Forelimb muscle (tissue), 1 donor: ENCODE data around the gene STK38L. TPM values are rescaled to one million over a fixed set of nuclear protein-coding genes. Genes with fewer than 3 reads are reported as not detected.

ENCODE experiments used
- DNase-seq: peaks from one replicate; pipeline ENCODE4 v3.0.0-alpha.2; 2013; ENCODE audit warnings: low read depth
- polyA plus RNA-seq: library from polyadenylated mRNA; unstranded; fragments of 120-200 nt; gene quantifications from one replicate; pipeline ENCODE4 v1.2.1, GENCODE V29; 2013; ENCODE audit not compliant: insufficient read length

Gene STK38L
- polyA plus RNA-seq, 1 donor = 26.9 TPM

DNA sequence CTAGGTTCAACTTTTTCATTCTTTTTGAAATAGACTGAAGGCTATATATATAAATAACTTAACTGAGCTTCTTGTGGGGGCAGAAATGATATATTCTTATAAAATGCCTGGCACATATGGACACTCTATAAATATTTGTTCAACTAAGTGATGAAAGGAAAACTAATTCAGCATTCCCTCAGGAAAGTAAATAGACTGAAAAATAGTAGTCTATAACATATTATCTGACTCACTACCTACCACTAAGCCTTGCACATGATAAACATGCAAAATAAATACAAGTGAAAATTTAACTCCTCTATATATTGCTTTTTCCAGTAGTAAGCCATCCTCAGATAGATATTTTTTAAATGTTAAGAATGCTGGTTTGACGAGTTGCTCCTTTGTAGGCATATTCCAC is 72.9 kb downstream of the STK38L start:
- DNase-seq = no peak

DNA sequence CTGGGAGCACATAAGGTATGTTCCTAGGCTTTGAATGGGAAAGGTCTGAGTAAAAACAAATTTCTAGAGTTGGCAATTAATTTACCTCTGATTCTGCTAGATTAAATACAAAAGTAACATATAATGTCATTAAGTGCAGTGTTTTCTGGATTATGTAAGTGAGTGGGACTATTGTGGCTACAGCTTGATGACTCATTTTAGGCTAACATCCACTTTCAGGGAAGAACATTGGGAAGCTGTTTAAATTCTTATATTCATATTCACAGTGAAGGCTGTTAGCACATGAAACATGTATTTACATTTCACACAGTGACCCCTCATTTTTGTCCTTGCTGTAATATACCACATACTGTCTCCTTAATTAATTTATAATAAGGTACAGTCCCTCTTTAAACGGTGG is 75.3 kb downstream of the STK38L start:
- DNase-seq = no peak

DNA sequence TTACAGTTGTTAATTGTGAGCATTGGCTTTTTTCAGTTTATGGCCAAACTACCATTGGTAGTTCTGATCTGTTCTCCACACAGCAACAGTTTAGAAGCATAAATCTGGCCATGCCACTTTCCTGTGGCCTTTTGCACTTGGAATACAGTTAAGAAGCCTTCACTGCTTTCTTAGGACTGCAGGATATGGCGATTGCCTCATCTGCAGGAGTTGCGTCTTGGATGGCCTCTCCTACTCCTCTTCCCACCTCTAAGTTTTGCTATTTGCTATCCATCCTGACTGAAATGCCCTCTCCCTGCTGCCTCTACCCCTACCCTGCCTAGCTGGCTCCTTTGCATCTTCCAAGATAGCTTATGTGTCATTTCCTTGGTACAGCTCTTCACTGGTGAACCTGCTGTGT is 75.8 kb downstream of the STK38L start:
- no peak for DNase-seq

DNA sequence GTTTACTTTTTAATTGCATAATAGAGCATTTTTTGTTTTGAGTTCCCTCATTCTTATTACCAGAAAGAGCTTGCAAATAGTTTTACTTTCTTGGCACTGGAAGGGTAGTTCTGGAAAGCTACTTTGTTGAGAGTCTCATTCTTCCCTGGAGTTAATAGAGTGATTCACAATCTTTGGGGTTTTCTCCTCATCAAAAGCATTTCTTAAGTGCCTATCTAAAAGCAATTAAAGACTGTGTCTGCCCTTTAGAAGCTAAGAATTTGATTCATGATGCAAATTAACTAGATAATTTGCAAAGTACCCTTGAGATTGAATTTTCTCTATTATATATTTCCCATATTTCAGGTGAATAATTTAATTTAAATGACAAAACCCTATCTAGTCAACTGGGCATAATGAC is 80.4 kb downstream of the STK38L start:
- no peak for DNase-seq

DNA sequence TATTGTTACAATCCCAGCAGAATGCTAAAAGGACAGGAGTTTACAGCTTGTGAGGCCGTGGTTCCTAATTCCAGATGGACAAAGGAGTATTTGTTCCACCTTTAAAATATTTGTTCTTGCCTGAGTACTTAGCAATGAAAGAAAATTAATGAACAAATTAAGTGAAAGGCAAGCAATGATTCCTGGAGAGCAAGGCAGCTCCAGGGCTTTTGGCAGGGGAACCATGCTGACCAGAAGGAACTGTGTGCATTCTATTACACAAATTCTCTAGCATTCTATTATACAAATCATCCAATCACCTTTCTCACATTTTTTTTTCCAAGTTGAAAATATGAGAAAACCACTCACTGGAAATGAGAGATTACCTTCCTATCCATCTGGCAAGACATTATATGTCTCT is 86.8 kb downstream of the STK38L start:
- no peak for DNase-seq

DNA sequence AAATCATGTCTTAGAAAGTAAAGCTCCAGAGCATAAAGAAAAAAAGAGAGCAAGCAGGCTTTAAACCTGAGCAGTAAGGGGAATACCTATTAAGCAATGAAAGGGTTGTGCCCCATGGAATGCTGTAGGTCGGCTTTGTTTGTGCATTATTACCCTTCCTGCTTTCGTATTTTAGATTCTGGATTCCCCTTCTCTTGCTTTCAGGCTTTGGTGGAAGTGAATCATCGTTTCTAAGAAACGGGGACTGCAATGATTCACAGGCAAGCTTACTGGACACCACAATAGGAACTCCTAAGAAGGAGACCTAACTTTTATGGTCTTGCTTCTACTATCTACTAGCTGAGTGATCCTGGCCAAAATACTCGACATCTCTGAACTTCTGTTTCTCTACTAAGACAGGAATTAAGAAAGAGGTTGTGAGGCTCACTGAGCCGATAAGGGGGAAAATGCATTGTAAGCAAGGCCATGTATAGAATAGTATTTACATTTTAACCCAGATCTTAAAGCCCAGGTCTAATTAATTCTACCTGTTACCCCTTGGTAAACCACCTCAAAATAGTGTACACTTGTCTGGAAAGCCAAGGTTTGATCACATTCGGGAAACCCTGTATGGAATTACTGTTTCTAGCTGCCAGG is 87.3 kb downstream of the STK38L start:
- no peak for DNase-seq

DNA sequence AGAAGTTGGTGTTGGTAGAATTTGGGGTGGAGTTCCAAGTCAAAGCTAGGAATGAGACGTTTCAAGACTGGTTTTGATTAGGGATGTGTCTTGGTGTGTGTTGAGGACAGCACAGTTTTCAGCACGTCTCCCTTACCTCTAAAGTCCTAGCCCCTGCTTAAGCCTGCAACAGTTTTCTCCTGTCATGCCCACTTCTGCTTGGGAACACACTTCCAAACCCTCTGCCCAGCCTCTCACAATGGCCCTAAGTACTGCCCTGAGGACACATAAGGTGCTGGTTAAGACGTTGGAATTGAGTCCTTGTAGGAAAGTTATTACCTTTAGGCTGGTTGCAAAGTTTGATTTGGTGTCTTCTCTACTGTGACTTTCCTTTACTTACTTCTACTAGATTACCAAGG is 87.8 kb downstream of the STK38L start:
- no peak for DNase-seq

DNA sequence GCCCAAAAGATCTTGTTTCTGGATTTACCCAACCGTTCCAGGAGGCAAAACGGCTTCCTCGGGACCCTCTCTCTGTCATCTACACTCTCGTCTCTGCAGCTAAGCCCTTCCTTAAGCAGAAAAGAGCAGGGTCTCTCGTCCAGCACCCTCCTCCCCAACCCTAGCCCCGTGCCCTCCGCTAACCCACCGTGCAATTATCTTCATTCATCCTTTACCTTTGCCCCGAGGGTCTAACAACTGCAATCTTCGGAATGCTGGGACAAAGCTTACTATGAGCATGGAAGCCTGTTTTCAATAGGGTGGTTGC is 88.3 kb downstream of the STK38L start:
- DNase-seq = no peak

DNA sequence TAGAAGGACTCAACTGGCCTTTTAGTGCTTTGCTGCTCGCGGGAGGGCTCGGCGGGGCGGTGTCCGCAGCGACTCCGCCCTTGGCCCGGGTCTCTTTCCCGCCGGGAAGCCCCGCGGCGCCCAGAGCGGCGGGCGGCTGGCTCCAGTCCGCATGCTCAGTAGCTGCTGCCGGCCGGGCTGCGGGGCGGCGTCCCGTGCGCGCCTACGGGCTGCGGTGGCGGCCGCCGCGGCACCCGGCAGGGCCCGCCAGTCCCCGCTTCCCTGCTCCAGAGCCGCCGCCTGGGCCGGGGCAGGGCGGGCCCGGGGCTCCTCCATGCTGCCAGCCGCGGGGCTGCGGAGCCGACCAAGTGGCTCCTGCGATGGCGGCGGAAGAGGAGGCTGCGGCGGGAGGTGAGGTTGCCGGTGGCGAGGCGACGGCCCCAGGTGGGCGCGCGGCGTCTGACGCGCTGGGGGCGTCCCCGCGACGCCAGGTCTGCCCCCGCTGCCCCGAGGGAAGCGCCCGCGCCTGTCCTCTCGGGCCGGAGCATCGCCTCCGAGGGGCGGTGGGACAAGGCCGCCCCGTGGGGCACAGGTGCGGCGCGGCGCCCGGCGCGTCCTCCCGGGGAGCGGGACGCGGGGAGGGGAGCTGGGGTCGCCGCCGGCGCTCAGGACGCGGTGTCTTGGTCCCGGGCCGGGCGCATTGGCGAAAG is 88.8 kb downstream of the STK38L start, which contains the start of gene BMAL2:
BMAL2 (plus strand) TSS at position 123 of the 689 bp plus-strand sequence; CDS start at position 360, 237 bp downstream.
- DNase-seq = no peak

DNA sequence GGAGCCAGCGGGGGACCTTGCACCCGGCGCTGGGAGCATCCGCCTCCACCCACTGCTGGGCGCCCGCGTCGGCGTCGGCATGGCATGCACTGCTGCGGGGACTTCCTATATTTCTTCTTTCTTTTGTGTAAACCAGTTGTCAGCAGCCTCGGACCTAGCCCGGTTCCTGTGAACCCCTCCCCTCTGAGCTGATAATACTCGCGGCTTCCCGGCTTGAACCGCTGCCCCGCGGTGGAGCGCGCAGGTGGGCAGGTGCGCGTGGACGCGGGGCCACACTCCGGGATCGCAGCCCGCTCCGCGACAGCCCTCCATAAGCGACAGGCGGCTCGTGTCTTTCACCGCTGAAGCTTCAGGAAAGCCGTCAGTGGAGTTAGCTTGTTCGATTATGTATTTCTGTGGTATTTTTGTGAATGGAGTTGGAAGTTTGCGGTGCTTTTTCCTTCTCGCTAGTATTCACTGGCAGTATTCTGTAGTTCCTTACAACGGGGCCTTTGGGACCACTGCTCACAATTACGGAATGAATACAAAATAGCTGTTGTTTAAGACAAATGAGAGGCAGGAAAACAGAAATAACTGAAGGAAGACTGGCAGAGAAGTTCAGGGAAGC is 89.4 kb downstream of the STK38L start:
- no peak for DNase-seq

DNA sequence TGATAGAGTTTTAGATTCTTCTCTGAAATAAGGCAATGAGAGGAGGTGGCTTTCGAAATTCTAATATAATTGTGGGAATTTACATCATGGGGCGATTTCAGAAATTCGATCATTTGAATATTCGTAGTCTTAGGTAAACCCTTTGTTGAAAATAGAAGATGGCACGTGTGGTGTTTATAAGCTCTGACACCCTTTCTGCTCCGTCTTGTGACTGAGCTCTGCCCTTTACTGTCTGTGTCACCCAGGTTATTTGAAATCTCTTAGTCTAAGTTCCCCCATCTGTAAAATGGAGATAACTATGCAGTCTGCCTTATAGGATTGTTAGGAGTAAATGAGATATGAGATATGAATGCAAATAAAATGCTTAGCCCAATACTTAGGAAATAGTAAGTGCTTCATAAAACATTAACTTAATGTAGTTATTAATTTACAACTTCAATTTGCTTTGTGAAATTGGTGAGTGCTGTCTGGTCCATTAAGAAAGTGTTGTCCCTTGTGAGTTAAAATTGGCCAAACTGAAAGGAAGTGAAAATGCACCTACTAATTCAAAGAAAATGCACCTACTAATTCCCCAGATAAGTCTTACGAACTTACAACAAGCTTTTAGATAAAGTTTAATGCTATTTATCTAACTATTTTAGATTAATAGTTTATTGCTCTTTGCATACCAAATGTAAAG is 90.1 kb downstream of the STK38L start:
- no peak for DNase-seq

DNA sequence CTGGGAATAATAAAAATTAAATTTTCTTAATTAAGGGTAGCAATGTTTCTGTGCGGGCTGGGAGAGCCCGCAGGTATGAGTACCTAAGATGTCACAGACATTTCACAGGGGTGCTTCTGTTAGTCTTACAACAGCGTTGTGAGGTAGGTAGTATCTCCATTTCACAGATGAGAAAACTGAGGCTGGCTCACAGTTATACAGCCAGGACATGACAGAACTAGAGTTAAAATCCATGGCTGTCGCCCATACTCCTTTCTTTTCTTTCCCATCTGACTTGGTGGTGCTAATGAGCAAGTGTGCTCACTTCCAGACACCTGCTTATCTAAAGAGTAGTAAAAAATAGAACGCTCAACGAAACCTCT is 90.6 kb downstream of the STK38L start:
- no peak for DNase-seq

DNA sequence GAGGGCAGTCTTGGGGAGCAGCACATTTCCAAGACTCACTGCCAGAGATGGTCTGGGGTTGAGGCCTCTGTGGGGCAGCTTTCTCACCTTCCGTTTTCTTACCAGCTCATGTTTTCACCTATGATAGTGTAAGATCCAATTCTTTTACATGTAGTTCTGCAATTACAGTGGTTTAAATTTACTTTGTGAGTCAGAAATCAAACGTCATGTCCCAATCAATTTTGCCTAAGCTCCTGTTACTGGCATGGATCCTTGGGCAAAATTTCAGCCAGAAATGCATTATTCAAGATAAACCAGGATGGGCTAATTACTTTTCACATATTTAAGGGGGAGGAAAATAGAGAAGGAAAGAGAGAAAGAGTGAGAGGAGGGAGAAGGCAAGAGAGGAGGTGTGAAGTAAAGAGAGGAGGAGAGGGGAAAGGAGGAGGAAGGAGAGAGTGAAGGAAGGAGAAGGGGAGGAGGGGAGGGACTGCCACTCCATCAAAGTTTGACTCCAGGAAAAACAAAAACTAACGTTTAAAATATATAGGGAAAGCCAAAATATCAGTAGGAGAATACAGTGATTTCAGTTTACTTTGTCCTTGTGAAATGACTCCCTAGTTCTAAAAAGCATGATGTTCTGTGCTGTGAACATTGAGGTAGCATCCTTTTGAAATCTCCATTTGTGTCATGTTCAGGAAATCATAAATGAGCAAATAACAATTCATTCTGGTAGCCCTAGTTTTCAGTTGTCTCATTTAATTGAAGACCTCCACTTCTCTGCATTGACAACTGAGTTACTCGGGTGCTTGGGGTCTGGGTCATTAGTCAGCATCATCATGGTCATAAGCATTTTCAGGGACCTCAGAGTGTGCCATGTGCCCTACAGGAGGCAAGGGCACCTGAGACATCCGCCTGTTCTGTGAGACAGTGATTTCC is 91.5 kb downstream of the STK38L start:
- no peak for DNase-seq

DNA sequence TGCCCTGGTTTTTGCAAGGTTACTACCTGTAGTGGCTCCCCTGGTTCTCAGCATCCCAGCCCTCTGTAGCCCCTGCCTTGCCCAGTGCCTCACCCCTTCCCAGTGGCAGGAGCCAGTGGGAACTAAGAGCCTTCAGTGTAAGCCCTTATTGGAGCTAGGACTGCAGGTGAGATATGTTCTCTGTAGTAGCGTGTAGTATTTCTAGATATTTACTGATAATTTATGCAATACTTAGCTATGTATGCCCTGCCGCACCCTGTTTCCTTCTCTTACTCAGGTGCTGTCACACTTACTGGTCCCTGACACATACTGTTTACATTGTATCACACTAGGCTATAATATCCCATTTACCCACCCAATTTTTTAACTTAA is 92.2 kb downstream of the STK38L start:
- DNase-seq = no peak

DNA sequence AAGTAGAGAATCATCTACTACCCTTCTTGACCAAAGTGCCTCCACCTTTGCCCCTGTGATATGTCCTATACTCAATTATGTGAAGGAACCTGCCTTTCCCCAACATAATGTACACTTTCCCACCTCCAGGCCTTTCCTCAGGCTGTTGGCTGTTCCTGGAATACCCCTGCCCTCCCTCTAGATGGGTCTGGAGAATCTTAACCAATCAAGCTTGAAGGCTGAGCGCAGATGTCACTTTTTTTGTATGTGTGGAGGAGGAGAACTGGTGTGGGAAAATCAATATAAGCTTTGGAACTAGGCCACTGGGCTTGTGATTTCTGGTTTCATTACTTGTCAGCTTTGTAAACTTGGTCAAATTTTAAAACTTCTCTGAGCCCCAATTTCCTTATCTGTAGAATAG is 93.3 kb downstream of the STK38L start:
- no peak for DNase-seq

DNA sequence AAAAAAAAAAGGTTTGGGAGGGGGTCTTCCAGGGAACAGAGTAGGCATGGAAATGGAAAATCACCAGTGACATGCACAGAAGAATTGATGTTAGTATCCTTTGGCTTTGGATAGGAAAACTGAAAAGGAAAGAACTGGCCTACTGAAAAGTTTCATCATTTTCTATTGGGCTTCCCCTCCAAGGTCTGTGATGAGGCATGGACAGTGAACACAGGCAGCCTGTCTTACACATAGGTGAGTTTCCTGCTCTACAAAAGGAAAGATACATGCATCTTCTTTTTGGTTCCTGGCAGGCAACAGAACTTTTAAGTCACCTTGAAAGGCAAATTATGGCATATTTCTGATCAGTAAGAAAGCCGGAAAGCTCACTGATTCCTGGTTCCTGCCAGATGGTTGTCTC is 94.4 kb downstream of the STK38L start:
- no peak for DNase-seq

DNA sequence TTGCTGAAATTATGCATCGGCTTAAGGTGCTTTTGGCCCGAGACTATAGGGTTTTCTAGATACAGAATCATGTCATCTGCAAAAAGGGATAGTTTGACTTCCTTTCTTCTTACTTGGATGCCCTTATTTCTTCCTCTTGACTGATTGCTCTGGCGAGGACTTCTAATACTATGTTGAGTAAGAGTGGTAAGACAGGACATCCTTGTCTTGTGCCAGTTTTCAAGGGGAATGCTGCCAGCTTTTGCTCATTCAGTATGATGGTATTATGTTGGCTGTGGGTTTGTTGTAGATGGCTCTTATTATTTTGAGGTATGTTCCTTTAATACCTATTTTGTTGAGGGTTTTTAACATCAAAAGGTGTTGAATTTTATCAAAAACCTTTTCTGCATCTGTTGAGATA is 96.9 kb downstream of the STK38L start:
- DNase-seq = no peak

DNA sequence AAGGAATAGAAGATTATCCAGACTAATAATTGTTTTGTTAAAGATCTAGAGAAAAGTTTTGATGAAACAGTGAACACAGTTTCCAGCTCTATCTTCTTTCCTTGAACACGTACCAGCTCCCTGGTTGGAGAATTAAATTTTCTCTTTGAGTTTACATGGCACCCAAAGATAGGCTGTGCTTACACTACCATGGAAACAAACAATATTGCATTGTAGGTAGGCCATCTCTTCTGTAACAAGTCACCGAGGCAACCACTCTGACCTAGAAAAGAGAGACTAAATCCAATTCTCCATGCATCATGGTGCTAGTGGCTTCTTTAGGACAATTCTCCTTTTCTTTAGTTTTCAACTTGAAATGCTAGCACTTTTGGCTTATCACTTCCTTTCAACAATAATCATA is 98.5 kb downstream of the STK38L start:
- no peak for DNase-seq

DNA sequence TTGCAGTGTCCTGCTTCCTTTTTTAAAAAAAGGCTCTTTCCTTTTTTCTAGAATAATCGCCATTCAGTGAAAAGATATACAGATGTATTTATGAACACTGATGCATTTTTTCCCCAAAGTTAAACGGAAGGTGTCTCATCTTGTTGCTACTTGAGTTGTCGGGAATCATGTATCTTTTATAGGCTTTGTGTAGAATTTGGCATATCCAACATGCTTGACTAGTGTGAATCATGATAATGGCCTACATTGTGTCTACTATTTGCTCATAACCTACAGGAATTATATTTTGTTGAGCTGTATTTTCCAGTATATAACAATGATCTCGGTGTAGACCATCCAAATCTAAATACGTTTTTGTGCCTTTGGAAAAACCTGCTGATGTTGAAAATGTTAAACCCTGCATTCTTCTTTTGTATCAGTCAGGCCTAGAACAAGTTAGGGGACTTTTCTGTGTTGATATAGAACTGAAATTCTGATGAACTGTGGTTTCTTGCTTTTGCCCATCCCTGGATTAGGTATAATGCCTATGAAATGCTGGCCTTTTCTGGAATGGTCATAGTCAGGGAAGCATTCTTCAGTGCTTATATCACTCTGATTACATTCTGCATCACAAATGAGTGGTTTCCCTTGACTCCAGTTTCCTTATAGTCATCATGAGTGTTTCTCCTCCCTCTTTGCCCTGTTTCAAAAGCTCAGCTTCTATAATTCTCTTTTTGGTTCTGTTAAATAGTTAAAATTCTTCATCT is 99.3 kb downstream of the STK38L start:
- no peak for DNase-seq

DNA sequence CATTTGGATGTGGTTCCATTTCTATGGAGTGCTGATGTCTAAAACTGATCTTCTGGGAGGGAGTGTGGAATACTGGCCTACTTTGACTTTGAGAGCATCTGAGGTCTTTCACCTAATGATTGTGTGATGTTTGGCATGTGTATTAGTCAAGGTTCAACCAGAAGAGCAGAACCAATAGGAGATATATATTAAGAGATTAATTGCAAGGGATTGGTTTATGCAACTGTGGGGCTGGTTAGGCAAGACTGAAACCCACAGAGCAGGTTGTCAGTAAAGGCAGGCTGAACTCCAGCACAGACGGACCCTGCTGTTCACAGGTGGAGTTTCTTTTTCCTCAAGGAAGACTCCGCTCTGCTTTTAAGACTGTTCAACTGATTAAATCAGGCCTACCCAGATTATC is 100.2 kb downstream of the STK38L start:
- no peak for DNase-seq

DNA sequence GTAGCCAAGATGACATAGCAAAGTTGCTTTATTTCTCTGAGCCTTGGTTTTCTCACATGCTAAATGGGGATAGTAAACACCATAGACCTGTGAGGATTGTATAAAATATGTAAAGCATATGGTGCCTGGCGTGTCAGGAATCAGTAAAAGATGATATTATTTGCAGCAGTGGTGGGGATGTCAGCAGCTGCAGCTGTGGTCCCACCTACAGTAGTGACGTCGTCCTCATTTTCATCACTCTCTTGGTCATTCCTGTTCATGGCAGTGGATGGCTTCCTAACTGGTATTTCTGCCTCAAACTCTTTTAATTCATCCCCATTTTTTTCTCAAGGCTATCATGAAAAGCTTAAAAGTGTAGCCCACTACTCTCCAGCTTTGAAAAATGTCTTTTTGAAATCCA is 100.7 kb downstream of the STK38L start:
- no peak for DNase-seq
